Middle frontal gyrus (tissue), 1 donor: Measurements from ENCODE around the gene ZBTB5.
"Not testable (repeated sequence)": the region's sequence is repeated elsewhere in the genome, so short reads cannot be mapped to it uniquely, and the experiment has no call there.

Experiments used
- DNase-seq: peaks from one replicate; pipeline ENCODE4 v3.0.0-alpha.2; 2015; ENCODE audit warnings: low spot score; ENCODE audit errors: extremely low spot score

Gene ZBTB5

GRCh38 chr9:37452611-37453010 lies 12.6 kb downstream of the ZBTB5 start:
- DNase-seq = no peak

- DNase-seq = no peak
Measured at GRCh38 chr9:37451628-37452027, 13.6 kb downstream of the ZBTB5 start.

- no peak for DNase-seq
Measured at GRCh38 chr9:37449862-37450632, 15.2 kb downstream of the ZBTB5 start.

- no peak for DNase-seq
Measured at GRCh38 chr9:37447111-37447510, 18.1 kb downstream of the ZBTB5 start.

- no peak for DNase-seq
Measured at GRCh38 chr9:37446401-37446800, 18.8 kb downstream of the ZBTB5 start.

GRCh38 chr9:37445832-37446231 lies 19.4 kb downstream of the ZBTB5 start:
- no peak for DNase-seq

- DNase-seq = no peak
Measured at GRCh38 chr9:37444890-37445289, 20.4 kb downstream of the ZBTB5 start.

- no peak for DNase-seq
Measured at GRCh38 chr9:37443566-37443965, 21.7 kb downstream of the ZBTB5 start.

- no peak for DNase-seq
Measured at GRCh38 chr9:37442556-37442955, 22.7 kb downstream of the ZBTB5 start.

- no peak for DNase-seq
Measured at GRCh38 chr9:37441776-37442370, 23.4 kb downstream of the ZBTB5 start.

GRCh38 chr9:37438359-37438758 lies 26.9 kb downstream of the ZBTB5 start:
- DNase-seq = no peak

GRCh38 chr9:37437621-37438020 lies 27.6 kb downstream of the ZBTB5 start:
- no peak for DNase-seq

GRCh38 chr9:37437010-37437409 lies 28.2 kb downstream of the ZBTB5 start:
- DNase-seq = no peak

GRCh38 chr9:37436540-37436939 lies 28.7 kb downstream of the ZBTB5 start:
- no peak for DNase-seq

- peak; percentile 63 for DNase-seq
Measured at GRCh38 chr9:37433867-37434371, 31.3 kb downstream of the ZBTB5 start.

GRCh38 chr9:37432020-37432419 lies 33.2 kb downstream of the ZBTB5 start:
- DNase-seq = no peak

- DNase-seq = peak; percentile 49
Measured at GRCh38 chr9:37430841-37431597, 34.2 kb downstream of the ZBTB5 start.

- no peak for DNase-seq
Measured at GRCh38 chr9:37429441-37430285, 35.6 kb downstream of the ZBTB5 start.

GRCh38 chr9:37428345-37428744 lies 36.9 kb downstream of the ZBTB5 start:
- DNase-seq = no peak

GRCh38 chr9:37426846-37427245 lies 38.4 kb downstream of the ZBTB5 start:
- DNase-seq = no peak

- DNase-seq = not testable (repeated sequence)
Measured at GRCh38 chr9:37426431-37426830, 38.8 kb downstream of the ZBTB5 start.
